ENCODE data around the gene BMPER.

Gene BMPER

GRCh38 chr7:33907625-33908024 is 2.3 kb downstream of the BMPER start:
- Histone ChIP-seq H3F3A (ENCODE audit: insufficient read depth) (no peaks in the 10 kb centered on the region), H2AFZ (ENCODE audit: low read depth, low read length, severe bottlenecking) (no peak overlapping the region), H3K27ac (ENCODE audit: low read depth, low read length) (no peak overlapping the region), H3K36me3 (ENCODE audit: low read length) (no peaks in the 10 kb centered on the region), H3K79me2 (ENCODE audit: insufficient read depth, low read length) (no peaks in the 10 kb centered on the region), H3K9ac (ENCODE audit: low read length) (no peak overlapping the region), H3K27me3 (ENCODE audit: low read length) (no peaks in the 10 kb centered on the region), H3K9me3 (ENCODE audit: insufficient read depth, low read length) (no peaks in the 10 kb centered on the region), H3K4me3 (ENCODE audit: insufficient read depth, low read length, poor library complexity, severe bottlenecking) (no peak overlapping the region), H3K9me2 (replicated peaks; ENCODE audit: insufficient read depth, low read length) (no peaks in the 10 kb centered on the region), H3K4me2 (ENCODE audit: low read depth, low read length, poor library complexity, severe bottlenecking) (no peak overlapping the region), H4K20me1 (ENCODE audit: low read depth, low read length) (no peaks in the 10 kb centered on the region)
- no peak for TF ChIP-seq CTCF (IDR thresholded peaks at IDR 0.05; ENCODE audit: insufficient read depth, low read length, poor library complexity, severe bottlenecking)
- TF ChIP-seq EZH2phosphoT487 (conservative IDR thresholded peaks at IDR 0.05; ENCODE audit: low read length) = no peak

GRCh38 chr7:33909318-33909717 is 4.0 kb downstream of the BMPER start:
- TF ChIP-seq CTCF (IDR thresholded peaks at IDR 0.05; ENCODE audit: insufficient read depth, low read length, poor library complexity, severe bottlenecking) = no peak
- no peak for TF ChIP-seq EZH2phosphoT487 (conservative IDR thresholded peaks at IDR 0.05; ENCODE audit: low read length)
- no peak overlapping the region for H2AFZ ChIP-seq (ENCODE audit: low read depth, low read length, severe bottlenecking)
- H3K79me2 ChIP-seq (ENCODE audit: insufficient read depth, low read length) = no peaks in the 10 kb centered on the region
- no peaks in the 10 kb centered on the region for H3K9me3 ChIP-seq (ENCODE audit: insufficient read depth, low read length)
- H3K27ac ChIP-seq (ENCODE audit: low read depth, low read length) = no peak overlapping the region
- H3K36me3 ChIP-seq (ENCODE audit: low read length) = no peaks in the 10 kb centered on the region
- no peak overlapping the region for H3K9ac ChIP-seq (ENCODE audit: low read length)
- H3K9me2 ChIP-seq (replicated peaks; ENCODE audit: insufficient read depth, low read length) = no peaks in the 10 kb centered on the region
- no peaks in the 10 kb centered on the region for H3K27me3 ChIP-seq (ENCODE audit: low read length)
- no peaks in the 10 kb centered on the region for H4K20me1 ChIP-seq (ENCODE audit: low read depth, low read length)
- H3K4me2 ChIP-seq (ENCODE audit: low read depth, low read length, poor library complexity, severe bottlenecking) = no peak overlapping the region
- no peaks in the 10 kb centered on the region for H3F3A ChIP-seq (ENCODE audit: insufficient read depth)
- no peak overlapping the region for H3K4me3 ChIP-seq (ENCODE audit: insufficient read depth, low read length, poor library complexity, severe bottlenecking)

GRCh38 chr7:33909755-33910154 is 4.4 kb downstream of the BMPER start:
- no peak overlapping the region for H3K4me3 ChIP-seq (ENCODE audit: insufficient read depth, low read length, poor library complexity, severe bottlenecking)
- H3K27ac ChIP-seq (ENCODE audit: low read depth, low read length) = no peak overlapping the region
- no peaks in the 10 kb centered on the region for H4K20me1 ChIP-seq (ENCODE audit: low read depth, low read length)
- TF ChIP-seq EZH2phosphoT487 (conservative IDR thresholded peaks at IDR 0.05; ENCODE audit: low read length) (no peak), CTCF (IDR thresholded peaks at IDR 0.05; ENCODE audit: insufficient read depth, low read length, poor library complexity, severe bottlenecking) (no peak)
- H3K79me2 ChIP-seq (ENCODE audit: insufficient read depth, low read length) = no peaks in the 10 kb centered on the region
- H3K36me3 ChIP-seq (ENCODE audit: low read length) = no peaks in the 10 kb centered on the region
- H3K9ac ChIP-seq (ENCODE audit: low read length) = no peak overlapping the region
- H3K9me3 ChIP-seq (ENCODE audit: insufficient read depth, low read length) = no peaks in the 10 kb centered on the region
- no peaks in the 10 kb centered on the region for H3K9me2 ChIP-seq (replicated peaks; ENCODE audit: insufficient read depth, low read length)
- H3K27me3 ChIP-seq (ENCODE audit: low read length) = no peaks in the 10 kb centered on the region
- no peak overlapping the region for H3K4me2 ChIP-seq (ENCODE audit: low read depth, low read length, poor library complexity, severe bottlenecking)
- H3F3A ChIP-seq (ENCODE audit: insufficient read depth) = no peaks in the 10 kb centered on the region
- no peak overlapping the region for H2AFZ ChIP-seq (ENCODE audit: low read depth, low read length, severe bottlenecking)
